Measurements from ENCODE around the gene PTPN23. TPM values are rescaled to one million over a fixed set of nuclear protein-coding genes. Genes with fewer than 3 reads are reported as not detected.
A peak's percentile ranks its signal among the peaks of the same experiment; 100 is the strongest.

The PTPN23 gene
- total RNA-seq, 6 experiments from 2014 or later = 14.9 to 25.8 (median 16.9) TPM

DNA sequence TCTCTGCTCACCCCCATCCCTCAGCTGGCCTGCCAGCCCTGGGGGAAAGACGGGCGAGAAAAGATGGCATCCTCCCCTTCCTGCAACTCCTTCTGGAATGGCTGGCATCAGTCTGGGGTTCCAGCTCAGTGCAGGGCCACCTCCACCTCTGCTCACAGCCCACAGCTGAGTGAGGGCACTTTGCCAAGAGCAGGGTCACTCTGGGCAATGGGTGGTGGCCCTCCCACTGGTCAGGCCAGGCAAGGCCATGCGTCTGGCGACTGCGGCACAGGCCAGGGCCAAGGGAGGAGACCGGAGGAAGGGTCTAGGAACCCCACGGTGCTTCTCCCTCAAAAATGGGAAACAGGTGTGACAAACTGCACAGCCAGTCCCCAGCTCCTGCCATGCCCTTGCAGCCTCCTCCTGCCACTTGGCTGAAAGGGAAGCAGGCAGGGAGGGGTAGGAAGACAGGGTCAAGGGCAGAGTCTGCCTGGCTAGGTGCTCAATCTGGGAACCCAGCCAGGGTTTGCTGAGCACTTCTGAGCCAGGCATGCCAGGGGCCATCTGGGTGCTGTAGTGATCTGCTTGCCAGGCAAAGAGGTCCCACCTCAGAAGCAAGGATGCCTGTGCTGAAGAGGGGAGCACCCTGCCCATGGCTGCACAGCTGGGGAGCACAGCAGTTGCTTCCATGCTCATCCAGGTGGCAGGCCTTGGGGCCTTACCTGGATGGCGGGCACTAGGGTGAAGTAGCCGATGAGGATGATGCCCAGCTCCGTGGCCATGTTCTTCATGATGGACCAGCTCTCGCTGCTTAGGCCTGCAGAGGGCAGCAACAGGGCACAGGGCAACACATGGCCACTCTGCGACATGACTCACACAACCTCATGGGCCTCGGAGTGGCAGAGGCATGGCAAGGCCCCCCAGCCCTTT lies 41.2 kb downstream of the PTPN23 start:
- Histone ChIP-seq H3K27ac (peak overlapping the region in 2 of 3 donors; percentile 49 to 72), H3K36me3 (peaks cover 0 to 35% (median 3%) of the 10 kb centered on the region in 4 donors), H3K4me1 (peaks cover 0 to 52% (median 23%) of the 10 kb centered on the region in 4 donors), H3K27me3 (no peaks in the 10 kb centered on the region), H3K9me3 (no peaks in the 10 kb centered on the region), H3K4me3 (peak overlapping the region in 2 of 3 donors; percentile 9 to 26)
- ATAC-seq = peak; percentile 62 to 79 (median 76)
- intact Hi-C loops (cut with DNase I) = loop anchor here (5.0 kb wide), 1 partner anchor 55 kb away; the partner anchor contains the start of gene SCAP (in 2 of the 2)
- DNase-seq = peak; percentile 81 to 94 (median 91)
- WGBS (ENCODE audit: insufficient coverage, low coverage, low lambda C conversion rate, missing lambda C conversion rate) = no CpG with 5 or more reads among the region's 13 CpGs
- TF ChIP-seq, protein P1, sequence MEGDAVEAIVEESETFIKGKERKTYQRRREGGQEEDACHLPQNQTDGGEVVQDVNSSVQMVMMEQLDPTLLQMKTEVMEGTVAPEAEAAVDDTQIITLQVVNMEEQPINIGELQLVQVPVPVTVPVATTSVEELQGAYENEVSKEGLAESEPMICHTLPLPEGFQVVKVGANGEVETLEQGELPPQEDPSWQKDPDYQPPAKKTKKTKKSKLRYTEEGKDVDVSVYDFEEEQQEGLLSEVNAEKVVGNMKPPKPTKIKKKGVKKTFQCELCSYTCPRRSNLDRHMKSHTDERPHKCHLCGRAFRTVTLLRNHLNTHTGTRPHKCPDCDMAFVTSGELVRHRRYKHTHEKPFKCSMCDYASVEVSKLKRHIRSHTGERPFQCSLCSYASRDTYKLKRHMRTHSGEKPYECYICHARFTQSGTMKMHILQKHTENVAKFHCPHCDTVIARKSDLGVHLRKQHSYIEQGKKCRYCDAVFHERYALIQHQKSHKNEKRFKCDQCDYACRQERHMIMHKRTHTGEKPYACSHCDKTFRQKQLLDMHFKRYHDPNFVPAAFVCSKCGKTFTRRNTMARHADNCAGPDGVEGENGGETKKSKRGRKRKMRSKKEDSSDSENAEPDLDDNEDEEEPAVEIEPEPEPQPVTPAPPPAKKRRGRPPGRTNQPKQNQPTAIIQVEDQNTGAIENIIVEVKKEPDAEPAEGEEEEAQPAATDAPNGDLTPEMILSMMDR (IDR thresholded peaks at IDR 0.05) = peak; percentile 33 to 41 (median 38)
- no peak for TF ChIP-seq POLR2A (IDR thresholded peaks at IDR 0.05)

DNA sequence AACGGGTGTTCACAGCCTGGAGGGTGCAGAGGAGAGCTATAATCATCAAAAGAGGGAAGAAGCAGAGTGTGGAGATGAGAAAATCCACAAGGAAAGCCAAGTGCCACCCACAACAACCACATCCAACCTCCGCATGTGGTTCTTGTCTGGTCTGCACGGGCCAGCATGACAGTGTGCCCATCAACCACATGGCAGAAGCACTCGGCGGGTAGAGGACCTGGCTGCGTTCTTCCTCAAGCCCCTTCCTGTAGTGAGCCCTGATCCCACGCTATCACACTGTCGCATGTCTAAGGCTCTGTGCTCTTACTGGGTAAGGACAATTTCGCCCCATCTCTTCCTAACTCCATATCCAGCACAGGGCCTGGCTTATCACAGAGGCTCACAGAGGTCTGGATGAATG lies 41.9 kb downstream of the PTPN23 start:
- peak overlapping the region in 2 of 3 donors; percentile 30 to 72 for H3K27ac ChIP-seq
- peaks cover 0 to 52% (median 23%) of the 10 kb centered on the region in 4 donors for H3K4me1 ChIP-seq
- intact Hi-C loops (cut with DNase I) = loop anchor here (5.0 kb wide), 1 partner anchor 55 kb away; the partner anchor contains the start of gene SCAP (in 2 of the 2)
- H3K9me3 ChIP-seq = no peaks in the 10 kb centered on the region
- TF ChIP-seq, protein P1 (IDR thresholded peaks at IDR 0.05) = no peak
- peaks cover 0 to 34% (median 0%) of the 10 kb centered on the region in 4 donors for H3K36me3 ChIP-seq
- DNase-seq = no peak
- WGBS (ENCODE audit: insufficient coverage, low coverage, low lambda C conversion rate, missing lambda C conversion rate) = 67% methylated on average over 1 of the region's 9 CpGs
- H3K4me3 ChIP-seq = no peak overlapping the region
- no peak for ATAC-seq
- H3K27me3 ChIP-seq = no peaks in the 10 kb centered on the region

DNA sequence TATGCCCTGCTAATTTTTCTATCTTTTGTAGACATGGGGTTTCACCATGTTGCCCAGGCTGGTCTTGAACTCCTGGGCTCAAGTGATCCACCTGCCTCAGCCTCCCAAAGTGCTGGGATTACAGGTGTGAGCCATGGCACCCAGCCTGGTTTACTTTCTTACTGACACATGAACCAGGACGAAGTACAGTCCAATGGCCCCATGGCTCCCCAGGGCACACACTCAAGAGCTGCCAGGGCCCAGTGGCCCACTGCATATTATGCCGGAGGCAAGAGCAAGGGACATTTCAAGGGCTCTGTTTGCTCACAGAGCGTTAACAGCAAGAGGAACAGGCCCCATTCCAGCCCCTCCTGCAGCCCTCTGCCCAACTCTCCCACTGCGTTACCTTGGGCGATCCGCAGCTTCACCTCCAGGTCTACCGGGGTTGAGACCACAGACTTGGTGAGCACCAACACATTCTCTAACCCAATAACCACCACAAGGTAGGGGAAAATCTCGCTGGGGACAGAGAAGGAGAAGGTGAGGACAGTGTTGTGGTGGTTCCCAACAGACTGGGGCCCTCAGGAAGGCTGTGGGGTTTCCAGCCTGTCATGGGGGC lies 42.8 kb downstream of the PTPN23 start:
- no peak overlapping the region for H3K4me3 ChIP-seq
- peaks cover 0 to 52% (median 23%) of the 10 kb centered on the region in 4 donors for H3K4me1 ChIP-seq
- H3K27ac ChIP-seq = peak overlapping the region in 2 of 3 donors; percentile 26 to 72
- intact Hi-C loops (cut with DNase I) = loop anchor here (5.0 kb wide), 1 partner anchor 54 kb away; the partner anchor contains the start of gene SCAP (in 2 of the 2)
- 60% methylated on average over 5 of the region's 8 CpGs for WGBS (ENCODE audit: insufficient coverage, low coverage, low lambda C conversion rate, missing lambda C conversion rate)
- DNase-seq (peak in 2 of 3 donors; percentile 28 to 82), ATAC-seq (peak in 2 of 4 donors; percentile 17 to 37)
- H3K9me3 ChIP-seq = no peaks in the 10 kb centered on the region
- no peaks in the 10 kb centered on the region for H3K27me3 ChIP-seq
- peaks cover 0 to 29% (median 0%) of the 10 kb centered on the region in 4 donors for H3K36me3 ChIP-seq
- TF ChIP-seq POLR2A (IDR thresholded peaks at IDR 0.05) = no peak
- TF ChIP-seq, protein P1 (IDR thresholded peaks at IDR 0.05) = no peak

Data from right lobe of liver (tissue), 6 donors.